Fibroblast of peridontal ligament (primary cell): ENCODE data around the gene PCDHGA2.

ENCODE experiments used
- DNase-seq: peaks from one replicate; pipeline ENCODE4 v3.0.0-alpha.2; 2010; ENCODE audit errors: extremely low read depth

Gene PCDHGA2

GRCh38 chr5:141382469-141383294 lies 44.1 kb downstream of the PCDHGA2 start, which contains the start of gene PCDHGA7:
PCDHGA7 (plus strand) TSS chr5:141382742; CDS start chr5:141382900, 158 bp downstream.
- peak; percentile 52 for DNase-seq

DNA sequence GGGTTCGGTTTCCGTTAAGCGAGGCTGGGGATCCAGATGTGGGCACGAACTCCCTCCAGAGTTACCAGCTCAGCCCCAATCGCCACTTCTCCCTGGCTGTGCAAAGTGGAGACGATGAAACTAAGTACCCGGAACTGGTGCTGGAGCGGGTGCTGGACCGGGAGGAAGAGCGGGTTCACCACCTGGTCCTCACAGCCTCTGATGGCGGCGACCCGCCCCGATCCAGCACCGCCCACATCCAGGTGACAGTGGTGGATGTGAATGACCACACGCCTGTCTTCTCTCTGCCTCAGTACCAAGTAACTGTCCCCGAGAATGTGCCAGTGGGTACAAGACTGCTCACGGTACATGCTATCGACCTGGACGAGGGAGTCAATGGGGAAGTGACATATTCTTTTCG lies 44.8 kb downstream of the PCDHGA2 start:
- no peak for DNase-seq

DNA sequence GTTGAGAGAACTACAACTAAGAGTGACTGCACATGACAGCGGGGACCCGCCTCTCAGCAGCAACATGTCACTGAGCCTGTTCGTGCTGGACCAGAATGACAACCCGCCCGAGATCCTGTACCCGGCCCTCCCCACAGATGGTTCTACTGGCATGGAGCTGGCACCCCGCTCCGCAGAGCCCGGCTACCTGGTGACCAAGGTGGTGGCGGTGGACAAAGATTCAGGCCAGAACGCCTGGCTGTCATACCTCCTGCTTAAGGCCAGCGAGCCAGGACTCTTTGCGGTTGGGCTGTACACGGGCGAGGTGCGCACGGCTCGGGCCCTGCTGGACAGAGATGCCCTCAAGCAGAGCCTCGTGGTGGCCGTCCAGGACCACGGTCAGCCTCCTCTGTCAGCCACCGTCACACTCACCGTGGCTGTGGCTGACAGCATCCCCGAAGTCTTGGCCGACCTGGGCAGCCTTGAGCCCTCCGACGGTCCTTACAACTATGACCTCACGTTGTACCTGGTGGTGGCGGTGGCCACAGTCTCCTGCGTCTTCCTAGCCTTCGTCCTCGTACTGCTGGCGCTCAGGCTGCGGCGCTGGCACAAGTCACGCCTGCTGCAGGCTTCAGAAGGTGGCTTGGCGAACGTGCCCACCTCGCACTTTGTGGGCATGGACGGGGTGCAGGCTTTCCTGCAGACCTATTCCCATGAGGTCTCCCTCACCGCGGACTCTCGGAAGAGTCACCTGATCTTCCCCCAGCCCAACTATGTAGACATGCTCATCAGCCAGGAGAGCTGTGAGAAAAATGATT lies 46.1 kb downstream of the PCDHGA2 start:
- no peak for DNase-seq

- DNase-seq: peak; percentile 60
Measured at GRCh38 chr5:141387557-141388311, 49.2 kb downstream of the PCDHGA2 start, which contains the start of gene PCDHGB4. PCDHGB4 (plus strand) TSS chr5:141387698; CDS start chr5:141387885, 187 bp downstream.

GRCh38 chr5:141388661-141389060 lies 50.1 kb downstream of the PCDHGA2 start:
- DNase-seq: no peak

- DNase-seq: no peak
Measured at GRCh38 chr5:141389153-141390042, 50.8 kb downstream of the PCDHGA2 start.

DNA sequence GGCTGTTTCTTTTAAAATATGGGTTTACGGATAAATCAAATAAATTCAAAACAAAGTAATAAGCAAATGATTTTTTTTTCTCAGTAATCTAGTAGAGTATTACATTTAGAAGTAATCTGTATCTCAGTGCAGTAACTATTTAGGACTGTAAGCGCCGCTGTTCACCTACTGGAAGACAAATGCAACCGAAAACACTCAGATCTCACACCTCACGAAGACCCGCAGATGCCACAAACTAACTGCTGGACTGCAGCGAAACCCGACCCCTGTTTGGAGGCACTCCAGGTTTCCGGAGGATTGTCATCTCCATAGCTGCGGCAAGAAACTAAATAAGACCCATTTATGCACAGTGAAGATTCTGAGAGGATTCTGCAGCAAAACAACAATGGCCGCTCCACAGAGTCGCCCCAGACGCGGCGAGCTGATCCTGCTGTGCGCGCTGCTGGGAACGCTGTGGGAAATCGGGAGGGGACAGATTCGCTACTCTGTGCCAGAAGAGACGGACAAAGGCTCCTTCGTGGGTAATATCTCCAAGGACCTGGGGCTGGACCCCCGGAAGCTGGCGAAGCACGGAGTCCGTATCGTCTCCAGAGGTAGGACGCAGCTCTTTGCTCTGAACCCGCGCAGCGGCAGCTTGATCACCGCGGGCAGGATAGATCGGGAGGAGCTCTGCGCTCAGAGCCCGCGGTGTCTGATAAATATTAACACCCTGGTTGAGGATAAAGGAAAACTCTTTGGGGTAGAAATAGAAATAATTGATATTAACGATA lies 54.1 kb downstream of the PCDHGA2 start, which contains the start of gene PCDHGA8:
PCDHGA8 (plus strand) TSS at position 205 of the 770 bp plus-strand sequence; CDS start at position 386, 181 bp downstream.
- DNase-seq: no peak
